GM19397 (cell line): Measurements from ENCODE around the gene RALGDS.
"Not testable (repeated sequence)": the region's sequence is repeated elsewhere in the genome, so short reads cannot be mapped to it uniquely, and the experiment has no call there.

Source experiments
- ATAC-seq: cut with Tn5 transposase; IDR thresholded peaks from one replicate; pipeline ENCODE4 v1.9.1; 2021; ENCODE audit warnings: mild to moderate bottlenecking, moderate library complexity; ENCODE audit not compliant: unreplicated experiment

RALGDS gene

DNA sequence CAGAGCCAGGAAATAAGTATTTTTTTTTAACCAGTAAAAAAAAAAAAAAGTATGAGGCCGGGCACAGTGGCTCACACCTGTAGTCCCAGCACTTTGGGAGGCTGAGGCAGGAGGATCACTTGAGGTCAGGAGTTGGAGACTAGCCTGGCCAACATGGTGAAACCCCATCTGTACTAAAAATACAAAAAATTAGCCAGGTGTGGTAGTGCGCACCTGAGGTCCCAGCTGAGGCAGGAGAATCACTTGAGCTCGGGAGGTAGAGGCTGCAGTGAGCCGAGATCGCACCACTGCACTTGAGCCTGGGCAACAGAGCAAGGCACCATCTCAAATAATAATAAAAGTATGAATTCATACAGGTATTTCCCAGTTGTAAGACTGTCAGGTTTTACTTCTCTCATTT lies 48.8 kb downstream of the RALGDS start:
- not testable (repeated sequence) for ATAC-seq

DNA sequence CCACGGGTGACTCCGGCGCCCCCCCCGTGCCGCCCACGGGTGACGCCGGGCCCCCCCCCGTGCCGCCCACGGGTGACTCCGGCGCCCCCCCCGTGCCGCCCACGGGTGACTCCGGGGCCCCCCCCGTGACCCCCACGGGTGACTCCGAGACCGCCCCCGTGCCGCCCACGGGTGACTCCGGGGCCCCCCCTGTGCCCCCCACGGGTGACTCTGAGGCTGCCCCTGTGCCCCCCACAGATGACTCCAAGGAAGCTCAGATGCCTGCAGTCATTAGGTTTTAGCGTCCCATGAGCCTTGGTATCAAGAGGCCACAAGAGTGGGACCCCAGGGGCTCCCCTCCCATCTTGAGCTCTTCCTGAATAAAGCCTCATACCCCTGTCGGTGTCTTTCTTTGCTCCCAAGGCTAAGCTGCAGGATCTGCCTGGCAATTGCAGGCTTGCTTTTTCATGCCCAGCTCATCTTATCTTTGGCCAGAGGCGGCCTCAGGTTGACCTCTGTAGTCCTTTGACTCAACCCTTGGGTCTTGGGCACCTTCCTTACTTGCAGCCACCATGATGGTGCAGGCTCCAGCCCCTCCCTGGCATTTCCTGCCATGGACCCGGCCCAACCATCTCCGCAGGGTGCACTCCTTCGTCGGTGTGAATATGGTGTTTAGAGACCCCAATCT lies 49.4 kb downstream of the RALGDS start:
- no peak for ATAC-seq

DNA sequence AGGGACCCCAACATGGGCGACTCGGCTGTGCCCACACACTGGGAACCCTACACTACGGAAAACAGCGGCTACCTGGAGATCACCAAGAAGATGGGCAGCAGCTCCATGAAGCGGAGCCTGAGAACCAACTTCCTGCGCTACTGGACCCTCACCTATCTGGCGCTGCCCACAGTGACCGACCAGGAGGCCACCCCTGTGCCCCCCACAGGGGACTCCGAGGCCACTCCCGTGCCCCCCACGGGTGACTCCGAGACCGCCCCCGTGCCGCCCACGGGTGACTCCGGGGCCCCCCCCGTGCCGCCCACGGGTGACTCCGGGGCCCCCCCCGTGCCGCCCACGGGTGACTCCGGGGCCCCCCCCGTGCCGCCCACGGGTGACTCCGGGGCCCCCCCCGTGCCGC lies 50.1 kb downstream of the RALGDS start:
- ATAC-seq: not testable (repeated sequence)

DNA sequence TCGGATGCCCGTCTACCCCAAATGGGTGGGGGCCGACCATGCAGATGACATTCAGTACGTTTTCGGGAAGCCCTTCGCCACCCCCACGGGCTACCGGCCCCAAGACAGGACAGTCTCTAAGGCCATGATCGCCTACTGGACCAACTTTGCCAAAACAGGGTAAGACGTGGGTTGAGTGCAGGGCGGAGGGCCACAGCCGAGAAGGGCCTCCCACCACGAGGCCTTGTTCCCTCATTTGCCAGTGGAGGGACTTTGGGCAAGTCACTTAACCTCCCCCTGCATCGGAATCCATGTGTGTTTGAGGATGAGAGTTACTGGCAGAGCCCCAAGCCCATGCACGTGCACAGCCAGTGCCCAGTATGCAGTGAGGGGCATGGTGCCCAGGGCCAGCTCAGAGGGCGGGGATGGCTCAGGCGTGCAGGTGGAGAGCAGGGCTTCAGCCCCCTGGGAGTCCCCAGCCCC lies 50.5 kb downstream of the RALGDS start:
- not testable (repeated sequence) for ATAC-seq

DNA sequence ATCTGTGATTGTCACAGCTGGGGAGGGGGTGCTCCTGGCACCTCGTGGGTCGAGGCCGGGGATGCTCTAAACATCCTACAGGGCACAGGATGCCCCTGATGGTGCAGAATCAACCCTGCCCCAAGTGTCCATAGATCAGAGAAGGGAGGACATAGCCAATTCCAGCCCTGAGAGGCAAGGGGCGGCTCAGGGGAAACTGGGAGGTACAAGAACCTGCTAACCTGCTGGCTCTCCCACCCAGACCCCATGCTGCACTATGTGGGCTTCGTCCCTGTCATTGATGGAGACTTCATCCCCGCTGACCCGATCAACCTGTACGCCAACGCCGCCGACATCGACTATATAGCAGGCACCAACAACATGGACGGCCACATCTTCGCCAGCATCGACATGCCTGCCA lies 52.6 kb downstream of the RALGDS start:
- not testable (repeated sequence) for ATAC-seq

DNA sequence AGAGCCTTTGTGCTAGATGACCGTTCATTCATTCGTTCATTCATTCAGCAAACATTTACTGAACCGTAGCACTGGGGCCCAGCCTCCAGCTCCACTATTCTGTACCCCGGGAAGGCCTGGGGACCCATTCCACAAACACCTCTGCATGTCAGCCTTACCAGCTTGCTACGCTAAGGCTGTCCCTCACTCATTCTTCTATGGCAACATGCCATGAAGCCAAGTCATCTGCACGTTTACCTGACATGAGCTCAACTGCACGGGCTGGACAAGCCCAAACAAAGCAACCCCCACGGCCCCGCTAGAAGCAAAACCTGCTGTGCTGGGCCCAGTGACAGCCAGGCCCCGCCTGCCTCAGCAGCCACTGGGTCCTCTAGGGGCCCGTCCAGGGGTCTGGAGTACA lies 53.2 kb downstream of the RALGDS start:
- ATAC-seq: no peak

DNA sequence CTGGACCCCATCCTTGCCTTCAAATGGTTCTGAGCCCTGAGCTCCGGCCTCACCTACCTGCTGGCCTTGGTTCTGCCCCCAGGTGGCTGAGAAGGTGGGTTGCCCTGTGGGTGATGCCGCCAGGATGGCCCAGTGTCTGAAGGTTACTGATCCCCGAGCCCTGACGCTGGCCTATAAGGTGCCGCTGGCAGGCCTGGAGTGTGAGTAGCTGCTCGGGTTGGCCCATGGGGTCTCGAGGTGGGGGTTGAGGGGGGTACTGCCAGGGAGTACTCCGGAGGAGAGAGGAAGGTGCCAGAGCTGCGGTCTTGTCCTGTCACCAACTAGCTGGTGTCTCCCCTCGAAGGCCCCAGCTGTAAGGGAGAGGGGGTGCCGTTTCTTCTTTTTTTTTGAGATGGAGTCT lies 54.0 kb downstream of the RALGDS start:
- ATAC-seq: no peak

DNA sequence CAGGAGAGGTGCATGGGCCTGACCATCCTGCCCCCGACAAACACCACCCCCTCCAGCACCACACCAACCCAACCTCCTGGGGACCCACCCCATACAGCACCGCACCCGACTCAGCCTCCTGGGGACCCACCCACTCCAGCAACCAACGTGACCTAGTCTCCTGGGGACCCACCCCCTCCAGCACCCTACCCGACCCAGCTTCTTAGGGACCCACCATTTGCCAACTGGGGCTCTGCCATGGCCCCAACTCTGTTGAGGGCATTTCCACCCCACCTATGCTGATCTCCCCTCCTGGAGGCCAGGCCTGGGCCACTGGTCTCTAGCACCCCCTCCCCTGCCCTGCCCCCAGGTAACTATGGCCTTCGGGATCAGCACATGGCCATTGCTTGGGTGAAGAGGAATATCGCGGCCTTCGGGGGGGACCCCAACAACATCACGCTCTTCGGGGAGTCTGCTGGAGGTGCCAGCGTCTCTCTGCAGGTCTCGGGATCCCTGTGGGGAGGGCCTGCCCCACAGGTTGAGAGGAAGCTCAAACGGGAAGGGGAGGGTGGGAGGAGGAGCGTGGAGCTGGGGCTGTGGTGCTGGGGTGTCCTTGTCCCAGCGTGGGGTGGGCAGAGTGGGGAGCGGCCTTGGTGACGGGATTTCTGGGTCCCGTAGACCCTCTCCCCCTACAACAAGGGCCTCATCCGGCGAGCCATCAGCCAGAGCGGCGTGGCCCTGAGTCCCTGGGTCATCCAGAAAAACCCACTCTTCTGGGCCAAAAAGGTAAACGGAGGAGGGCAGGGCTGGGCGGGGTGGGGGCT lies 54.7 kb downstream of the RALGDS start:
- ATAC-seq: no peak

DNA sequence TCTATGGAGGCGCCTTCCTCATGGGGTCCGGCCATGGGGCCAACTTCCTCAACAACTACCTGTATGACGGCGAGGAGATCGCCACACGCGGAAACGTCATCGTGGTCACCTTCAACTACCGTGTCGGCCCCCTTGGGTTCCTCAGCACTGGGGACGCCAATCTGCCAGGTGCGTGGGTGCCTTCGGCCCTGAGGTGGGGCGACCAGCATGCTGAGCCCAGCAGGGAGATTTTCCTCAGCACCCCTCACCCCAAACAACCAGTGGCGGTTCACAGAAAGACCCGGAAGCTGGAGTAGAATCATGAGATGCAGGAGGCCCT lies 56.0 kb downstream of the RALGDS start:
- no peak for ATAC-seq

DNA sequence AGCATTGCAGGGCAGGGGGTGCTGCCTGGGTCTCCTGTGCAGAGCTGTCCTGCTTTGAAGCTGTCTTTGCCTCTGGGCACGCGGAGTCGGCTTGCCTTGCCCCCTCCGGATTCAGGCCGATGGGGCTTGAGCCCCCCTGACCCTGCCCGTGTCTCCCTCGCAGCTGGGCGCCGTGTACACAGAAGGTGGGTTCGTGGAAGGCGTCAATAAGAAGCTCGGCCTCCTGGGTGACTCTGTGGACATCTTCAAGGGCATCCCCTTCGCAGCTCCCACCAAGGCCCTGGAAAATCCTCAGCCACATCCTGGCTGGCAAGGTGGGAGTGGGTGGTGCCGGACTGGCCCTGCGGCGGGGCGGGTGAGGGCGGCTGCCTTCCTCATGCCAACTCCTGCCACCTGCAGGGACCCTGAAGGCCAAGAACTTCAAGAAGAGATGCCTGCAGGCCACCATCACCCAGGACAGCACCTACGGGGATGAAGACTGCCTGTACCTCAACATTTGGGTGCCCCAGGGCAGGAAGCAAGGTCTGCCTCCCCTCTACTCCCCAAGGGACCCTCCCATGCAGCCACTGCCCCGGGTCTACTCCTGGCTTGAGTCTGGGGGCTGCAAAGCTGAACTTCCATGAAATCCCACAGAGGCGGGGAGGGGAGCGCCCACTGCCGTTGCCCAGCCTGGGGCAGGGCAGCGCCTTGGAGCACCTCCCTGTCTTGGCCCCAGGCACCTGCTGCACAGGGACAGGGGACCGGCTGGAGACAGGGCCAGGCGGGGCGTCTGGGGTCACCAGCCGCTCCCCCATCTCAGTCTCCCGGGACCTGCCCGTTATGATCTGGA lies 56.6 kb downstream of the RALGDS start:
- ATAC-seq: no peak

DNA sequence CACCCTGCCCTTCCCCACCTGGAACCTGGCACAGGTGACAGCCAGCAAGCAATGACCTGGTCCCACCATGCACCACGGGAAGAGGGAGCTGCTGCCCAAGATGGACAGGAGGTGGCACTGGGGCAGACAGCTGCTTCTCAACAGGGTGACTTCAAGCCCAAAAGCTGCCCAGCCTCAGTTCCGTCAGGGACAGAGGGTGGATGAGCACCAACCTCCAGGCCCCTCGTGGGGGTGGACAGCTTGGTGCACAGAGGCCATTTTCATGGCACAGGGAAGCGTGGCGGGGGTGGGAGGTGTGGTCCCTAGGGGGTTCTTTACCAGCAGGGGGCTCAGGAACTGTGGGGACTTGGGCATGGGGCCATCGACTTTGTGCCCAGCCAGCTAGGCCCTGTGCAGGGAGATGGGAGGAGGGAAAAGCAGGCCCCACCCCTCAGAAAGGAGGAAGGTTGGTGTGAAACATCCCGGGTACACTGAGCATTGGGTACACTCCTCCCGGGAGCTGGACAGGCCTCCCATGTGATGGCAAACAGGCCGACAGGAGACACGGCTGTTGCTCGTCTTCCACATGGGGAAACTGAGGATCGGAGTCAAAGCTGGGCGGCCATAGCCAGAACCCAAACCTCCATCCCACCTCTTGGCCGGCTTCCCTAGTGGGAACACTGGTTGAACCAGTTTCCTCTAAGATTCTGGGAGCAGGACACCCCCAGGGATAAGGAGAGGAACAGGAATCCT lies 57.4 kb downstream of the RALGDS start:
- no peak for ATAC-seq

DNA sequence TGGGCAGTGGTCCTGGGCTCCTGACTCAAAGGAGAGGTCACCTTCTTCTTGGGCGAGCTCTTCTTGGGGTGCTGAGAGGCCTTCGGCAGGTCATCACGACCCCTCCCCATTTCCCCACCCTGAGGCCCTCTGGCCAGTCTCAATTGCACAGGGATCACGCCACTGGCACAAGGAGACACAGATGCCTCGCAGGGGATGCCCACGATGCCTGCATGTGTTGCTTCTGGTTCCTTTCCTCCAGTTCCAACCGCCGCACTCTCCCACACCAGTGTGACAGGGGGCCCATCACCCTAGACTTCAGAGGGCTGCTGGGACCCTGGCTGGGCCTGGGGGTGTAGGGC lies 57.9 kb downstream of the RALGDS start:
- no peak for ATAC-seq

DNA sequence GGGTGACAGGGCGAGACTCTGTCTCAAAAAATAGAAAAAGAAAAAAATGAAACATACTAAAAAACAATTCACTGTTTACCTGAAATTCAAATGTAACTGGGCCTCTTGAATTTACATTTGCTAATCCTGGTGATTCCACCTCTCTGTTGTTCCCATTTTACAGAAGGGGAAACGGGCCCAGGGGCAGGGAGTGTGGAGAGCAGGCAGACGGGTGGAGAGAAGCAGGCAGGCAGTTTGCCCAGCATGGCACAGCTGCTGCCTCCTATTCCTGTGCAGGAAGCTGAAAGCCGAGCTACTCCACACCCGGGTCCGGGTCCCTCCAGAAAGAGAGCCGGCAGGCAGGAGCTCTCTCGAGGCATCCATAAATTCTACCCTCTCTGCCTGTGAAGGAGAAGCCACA lies 58.5 kb downstream of the RALGDS start:
- ATAC-seq: not testable (repeated sequence)

DNA sequence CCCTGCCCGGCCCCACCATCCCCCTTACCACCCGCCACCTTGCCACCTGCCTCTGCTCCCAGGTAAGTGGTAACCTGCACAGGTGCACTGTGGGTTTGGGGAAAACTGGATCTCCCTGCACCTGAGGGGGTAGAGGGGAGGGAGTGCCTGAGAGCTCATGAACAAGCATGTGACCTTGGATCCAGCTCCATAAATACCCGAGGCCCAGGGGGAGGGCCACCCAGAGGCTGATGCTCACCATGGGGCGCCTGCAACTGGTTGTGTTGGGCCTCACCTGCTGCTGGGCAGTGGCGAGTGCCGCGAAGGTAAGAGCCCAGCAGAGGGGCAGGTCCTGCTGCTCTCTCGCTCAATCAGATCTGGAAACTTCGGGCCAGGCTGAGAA lies 59.3 kb downstream of the RALGDS start, which contains the start of gene CEL:
CEL (plus strand) TSS at position 218 of the 382 bp plus-strand sequence; CDS start at position 240, 22 bp downstream.
- ATAC-seq: not testable (repeated sequence)

DNA sequence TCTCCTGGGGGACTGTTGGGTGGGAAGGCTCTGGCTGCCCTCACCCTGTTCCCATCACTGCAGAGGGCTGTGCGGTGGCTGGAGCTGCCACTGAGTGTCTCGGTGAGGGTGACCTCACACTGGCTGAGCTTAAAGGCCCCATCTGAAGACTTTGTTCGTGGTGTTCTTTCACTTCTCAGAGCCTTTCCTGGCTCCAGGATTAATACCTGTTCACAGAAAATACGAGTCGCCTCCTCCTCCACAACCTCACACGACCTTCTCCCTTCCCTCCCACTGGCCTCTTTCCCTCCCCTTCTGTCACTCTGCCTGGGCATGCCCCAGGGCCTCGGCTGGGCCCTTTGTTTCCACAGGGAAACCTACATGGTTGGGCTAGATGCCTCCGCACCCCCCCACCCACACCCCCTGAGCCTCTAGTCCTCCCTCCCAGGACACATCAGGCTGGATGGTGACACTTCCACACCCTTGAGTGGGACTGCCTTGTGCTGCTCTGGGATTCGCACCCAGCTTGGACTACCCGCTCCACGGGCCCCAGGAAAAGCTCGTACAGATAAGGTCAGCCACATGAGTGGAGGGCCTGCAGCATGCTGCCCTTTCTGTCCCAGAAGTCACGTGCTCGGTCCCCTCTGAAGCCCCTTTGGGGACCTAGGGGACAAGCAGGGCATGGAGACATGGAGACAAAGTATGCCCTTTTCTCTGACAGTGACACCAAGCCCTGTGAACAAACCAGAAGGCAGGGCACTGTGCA lies 59.8 kb downstream of the RALGDS start:
- ATAC-seq: not testable (repeated sequence)

DNA sequence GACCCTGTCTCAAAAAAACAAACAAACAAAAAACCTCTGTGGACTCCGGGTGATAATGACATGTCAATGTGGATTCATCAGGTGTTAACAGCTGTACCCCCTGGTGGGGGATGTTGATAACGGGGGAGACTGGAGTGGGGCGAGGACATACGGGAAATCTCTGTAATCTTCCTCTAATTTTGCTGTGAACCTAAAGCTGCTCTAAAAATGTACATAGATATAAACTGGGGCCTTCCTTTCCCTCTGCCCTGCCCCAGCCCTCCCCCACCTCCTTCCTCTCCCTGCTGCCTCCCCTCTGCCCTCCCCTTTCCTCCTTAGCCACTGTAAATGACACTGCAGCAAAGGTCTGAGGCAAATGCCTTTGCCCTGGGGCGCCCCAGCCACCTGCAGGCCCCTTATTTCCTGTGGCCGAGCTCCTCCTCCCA lies 60.6 kb downstream of the RALGDS start:
- ATAC-seq: no peak

DNA sequence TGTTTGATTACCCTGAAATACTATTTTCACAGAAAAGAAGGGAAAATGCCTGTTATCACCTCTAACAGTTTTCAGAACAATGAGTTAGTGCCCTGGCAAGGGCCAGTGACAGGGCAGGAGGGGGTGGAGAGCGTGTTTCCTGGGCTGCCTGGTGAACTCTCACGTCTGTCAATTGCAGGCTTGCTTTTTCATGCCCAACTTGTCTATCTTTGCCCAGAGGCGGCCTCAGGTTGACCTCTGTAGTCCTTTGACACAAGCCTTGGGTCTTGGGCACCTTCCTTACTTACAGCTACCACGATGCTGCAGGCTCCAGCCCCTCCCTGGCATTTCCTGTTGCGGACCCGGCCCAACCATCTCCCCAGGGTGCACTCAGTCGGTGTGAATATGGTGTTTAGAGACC lies 61.4 kb downstream of the RALGDS start:
- no peak for ATAC-seq

DNA sequence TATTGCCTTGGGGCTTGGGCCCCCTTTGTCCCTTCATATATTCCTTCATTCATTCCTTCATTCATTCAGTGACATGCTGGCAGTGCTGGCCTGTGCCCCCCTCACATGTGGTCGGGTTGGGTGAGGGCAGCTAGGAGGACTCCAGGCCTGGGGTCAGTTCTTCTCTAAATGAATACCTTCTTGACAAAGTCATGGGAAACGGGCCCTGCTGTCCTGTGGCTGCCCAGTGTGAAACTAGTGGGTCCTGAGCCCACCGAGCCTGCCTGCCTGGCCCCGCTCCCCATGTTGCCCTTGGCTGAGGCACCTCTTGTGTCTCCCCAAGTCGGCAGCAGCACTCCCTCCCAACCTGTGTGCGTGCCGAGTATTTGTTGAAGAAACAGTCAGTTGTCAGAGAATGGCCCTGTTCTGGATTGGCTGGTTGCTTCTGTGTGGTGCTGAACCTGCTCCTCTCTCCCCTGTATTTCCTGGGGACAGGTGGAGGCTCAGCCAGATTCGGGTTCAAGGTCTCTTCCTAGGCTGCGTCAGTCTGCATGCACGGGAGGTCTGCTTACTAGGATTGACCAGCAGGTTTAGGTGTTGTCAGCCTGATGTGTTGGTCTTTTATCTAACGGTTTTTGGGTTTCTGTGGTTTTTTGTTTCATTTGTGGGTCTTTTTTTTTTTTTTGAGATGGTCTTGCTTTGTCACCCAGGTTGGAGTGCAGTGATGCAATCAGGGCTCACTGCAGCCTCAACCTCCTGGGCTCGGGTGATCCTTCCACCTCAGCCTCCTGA lies 62.3 kb downstream of the RALGDS start:
- ATAC-seq: no peak

DNA sequence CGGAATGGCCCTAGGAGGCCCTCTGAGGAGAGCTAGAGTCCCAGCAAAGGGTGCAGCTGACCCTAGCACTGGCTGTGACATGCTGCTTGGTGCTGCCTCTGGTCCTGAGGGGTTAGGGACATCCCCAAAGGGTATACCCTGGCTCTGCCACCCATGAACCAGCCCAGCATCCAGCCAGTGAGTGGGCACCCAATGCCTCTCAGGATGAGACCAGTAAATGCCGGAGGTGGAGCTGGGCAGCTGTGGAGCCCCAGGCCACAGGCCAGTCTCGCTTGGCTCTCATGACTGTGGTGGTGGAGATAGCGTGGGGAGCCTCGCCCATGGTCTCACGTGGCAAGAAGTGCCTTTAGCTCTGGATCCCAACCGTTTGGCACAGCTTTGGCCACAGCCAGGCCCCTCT lies 63.0 kb downstream of the RALGDS start:
- no peak for ATAC-seq

DNA sequence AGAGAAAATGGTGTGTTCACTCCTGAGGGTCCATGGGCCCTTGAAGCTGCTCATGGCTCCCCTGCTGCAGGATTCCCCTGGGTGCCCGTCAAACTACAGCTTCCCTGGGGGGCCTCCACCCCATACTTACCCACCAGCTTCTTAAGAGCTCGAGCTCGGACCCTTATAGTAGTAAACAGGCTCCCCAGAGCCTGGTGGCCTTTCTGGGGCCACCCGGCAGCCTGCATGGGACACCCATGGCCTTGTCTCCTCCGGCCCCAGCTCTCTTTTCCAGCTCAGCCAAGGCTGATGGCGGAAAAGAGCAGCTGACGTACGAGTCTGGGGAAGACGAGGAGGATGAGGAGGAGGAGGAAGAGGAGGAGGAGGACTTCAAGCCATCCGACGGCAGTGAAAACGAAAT lies 63.5 kb downstream of the RALGDS start:
- no peak for ATAC-seq
